Karpas-422 (cell line): Measurements from ENCODE around the gene FAM177A1. TPM values are rescaled to one million over a fixed set of nuclear protein-coding genes. Genes with fewer than 3 reads are reported as not detected.

Experiments
- DNase-seq: peaks from one replicate; pipeline ENCODE4 v3.0.0-alpha.2; 2015
- H2AFZ ChIP-seq: fragments of 200-600 bp; sonication (generic); 2 replicates; pipeline ENCODE4 v1.6.1; 2014; ENCODE audit warnings: antibody characterized with exemption, low read length, mixed read lengths
- H3K27ac ChIP-seq: fragments of 200-600 bp; sonication (generic); 2 replicates; pipeline ENCODE4 v1.5.1; 2014; ENCODE audit warnings: mild to moderate bottlenecking, low read length, moderate library complexity
- H3K27me3 ChIP-seq: fragments of 200-600 bp; sonication (generic); 2 replicates; pipeline ENCODE4 v1.6.1; 2014; ENCODE audit warnings: low read length, mixed read lengths
- H3K36me3 ChIP-seq: fragments of 200-600 bp; sonication (generic); 2 replicates; pipeline ENCODE4 v1.6.1; 2014; ENCODE audit warnings: low read length, mixed read lengths; ENCODE audit not compliant: insufficient read depth
- H3K4me1 ChIP-seq: fragments of 200-600 bp; sonication (generic); 2 replicates; pipeline ENCODE4 v1.6.1; 2014; ENCODE audit warnings: mild to moderate bottlenecking, low read length, mixed read lengths
- H3K4me2 ChIP-seq: fragments of 200-600 bp; sonication (generic); 2 replicates; pipeline ENCODE4 v1.6.1; 2014; ENCODE audit warnings: low read length, low read depth, mild to moderate bottlenecking; ENCODE audit not compliant: poor library complexity, severe bottlenecking
- H3K4me3 ChIP-seq: fragments of 200-600 bp; sonication (generic); 2 replicates; pipeline ENCODE4 v1.5.1; 2014; ENCODE audit warnings: mild to moderate bottlenecking, antibody characterized with exemption, low read length, mixed read lengths
- H3K79me2 ChIP-seq: fragments of 200-600 bp; sonication (generic); 2 replicates; pipeline ENCODE4 v1.6.1; 2014; ENCODE audit warnings: mild to moderate bottlenecking, low read length, mixed read lengths
- H3K9ac ChIP-seq: fragments of 200-600 bp; sonication (generic); 2 replicates; pipeline ENCODE4 v1.6.0; 2014; ENCODE audit warnings: low read length
- H3K9me2 ChIP-seq: fragments of 200-600 bp; sonication (generic), shearing (Covaris generic); replicated peaks from 2 replicates; pipeline ENCODE4 v1.6.0; 2014; ENCODE audit warnings: mild to moderate bottlenecking, low read length, moderate library complexity; ENCODE audit not compliant: insufficient read depth
- H3K9me3 ChIP-seq: fragments of 300-700, 200-600 bp; sonication (generic); 2 replicates; pipeline ENCODE4 v1.6.1; 2014; ENCODE audit warnings: low read length, mixed read lengths
- H4K20me1 ChIP-seq: fragments of 200-600 bp; sonication (generic); 2 replicates; pipeline ENCODE4 v1.6.1; 2014; ENCODE audit warnings: mild to moderate bottlenecking, antibody characterized with exemption, low read length, low read depth; ENCODE audit not compliant: insufficient read depth
- total RNA-seq: library from RNA; depleted of rRNA; stranded (reverse); fragments of >200 nt; shearing (Covaris generic); gene quantifications from 2 replicates; pipeline ENCODE4 v1.2.3, GENCODE V29; 2014; ENCODE audit warnings: low replicate concordance; rRNA removed

The FAM177A1 gene
- total RNA-seq = 35.6 and 39.2 TPM in 2 replicates

DNA sequence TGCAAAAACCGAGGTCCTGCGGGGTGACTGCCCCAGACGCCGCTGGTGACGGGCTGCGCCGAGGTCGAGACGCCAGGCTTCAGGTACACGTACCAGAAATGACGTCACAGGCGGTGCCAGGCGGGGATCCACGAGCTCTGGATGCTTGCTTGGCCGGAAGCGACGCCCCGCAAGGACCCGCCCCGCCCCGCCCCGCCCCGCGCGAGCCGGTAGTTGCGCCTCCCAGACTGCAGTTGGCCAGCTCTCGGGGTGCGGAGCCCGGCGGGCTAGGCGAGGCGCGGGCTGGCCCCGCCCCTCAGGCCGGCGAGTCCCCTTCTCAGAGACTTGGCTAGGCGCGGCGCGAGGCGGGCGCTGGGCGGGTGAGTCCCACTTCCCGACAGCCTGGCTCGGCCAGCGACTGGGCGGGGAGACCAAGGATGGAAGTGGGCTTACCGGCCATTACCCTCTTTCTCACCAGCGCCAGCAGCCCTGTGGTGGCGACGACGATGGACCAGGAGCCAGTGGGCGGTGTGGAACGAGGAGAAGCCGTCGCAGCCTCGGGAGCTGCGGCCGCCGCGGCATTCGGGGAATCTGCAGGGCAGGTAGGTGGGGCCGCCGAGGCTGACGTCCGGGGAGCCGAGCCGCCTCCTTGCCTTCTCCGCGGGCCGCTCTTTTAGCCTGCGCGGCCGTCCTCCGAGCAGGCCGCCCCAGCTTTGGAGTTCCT, at the start of gene FAM177A1:
Gene FAM177A1 (plus strand): TSS at position 225 of the 703 bp plus-strand sequence. CDS start 192 bp downstream, at position 417.
- no peaks in the 10 kb centered on the region for H4K20me1 ChIP-seq
- peak; percentile 100 for DNase-seq
- H3K36me3 ChIP-seq = peaks cover 3% of the 10 kb centered on the region; the same call in 1 of the 2 replicates
- H3K4me2 ChIP-seq = peak within 1 kb of the TSS; percentile 97
- peaks cover 29% of the 10 kb centered on the region for H3K4me1 ChIP-seq
- peak within 1 kb of the TSS; percentile 85 for H2AFZ ChIP-seq
- H3K79me2 ChIP-seq = peaks cover 44% of the 10 kb centered on the region
- H3K27me3 ChIP-seq = no peaks in the 10 kb centered on the region
- H3K9ac ChIP-seq = peak within 1 kb of the TSS; percentile 79
- H3K4me3 ChIP-seq = peak within 1 kb of the TSS; percentile 79
- no peaks in the 10 kb centered on the region for H3K9me2 ChIP-seq
- no peaks in the 10 kb centered on the region for H3K9me3 ChIP-seq
- peak within 1 kb of the TSS; percentile 70 for H3K27ac ChIP-seq

GRCh38 chr14:34997762-34998161, 48.3 kb upstream of the FAM177A1 start:
- H2AFZ ChIP-seq = no peak overlapping the region
- peaks cover 67% of the 10 kb centered on the region for H3K79me2 ChIP-seq
- H3K4me1 ChIP-seq = no peaks in the 10 kb centered on the region
- no peak overlapping the region for H3K9ac ChIP-seq
- no peaks in the 10 kb centered on the region for H4K20me1 ChIP-seq
- H3K4me2 ChIP-seq = no peak overlapping the region
- H3K4me3 ChIP-seq = no peak overlapping the region
- DNase-seq = no peak
- H3K36me3 ChIP-seq = peaks cover 21% of the 10 kb centered on the region
- H3K9me2 ChIP-seq = no peaks in the 10 kb centered on the region
- no peaks in the 10 kb centered on the region for H3K9me3 ChIP-seq
- no peaks in the 10 kb centered on the region for H3K27me3 ChIP-seq
- H3K27ac ChIP-seq = no peak overlapping the region

DNA sequence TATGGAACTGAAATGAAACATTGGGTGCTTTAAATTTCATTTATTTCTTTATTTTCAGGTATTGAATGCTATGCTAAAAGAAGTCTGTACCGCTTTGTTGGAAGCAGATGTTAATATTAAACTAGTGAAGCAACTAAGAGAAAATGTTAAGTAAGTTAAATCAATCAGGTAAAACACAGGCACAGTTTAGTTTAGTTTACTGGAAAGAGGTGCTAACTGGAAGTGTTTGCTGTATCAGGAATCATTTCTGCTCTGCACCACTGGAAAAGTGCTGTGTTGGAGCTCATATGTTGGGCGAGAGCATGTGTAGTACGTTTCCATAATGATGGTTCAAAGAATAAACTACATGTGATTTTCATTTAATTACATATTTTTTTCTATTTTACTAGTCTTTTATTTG, 46.6 kb upstream of the FAM177A1 start:
- Histone ChIP-seq H3K4me3 (no peak overlapping the region), H4K20me1 (no peaks in the 10 kb centered on the region)
- no peak for DNase-seq

GRCh38 chr14:35001621-35002020, 44.5 kb upstream of the FAM177A1 start:
- Histone ChIP-seq H3K9me3 (no peaks in the 10 kb centered on the region), H3K79me2 (peaks cover 38% of the 10 kb centered on the region), H3K9me2 (no peaks in the 10 kb centered on the region), H3K4me3 (no peak overlapping the region), H3K36me3 (peaks cover 37% of the 10 kb centered on the region), H3K4me2 (no peak overlapping the region), H3K27ac (no peak overlapping the region), H3K9ac (no peak overlapping the region), H2AFZ (no peak overlapping the region), H3K27me3 (no peaks in the 10 kb centered on the region), H3K4me1 (no peaks in the 10 kb centered on the region), H4K20me1 (no peaks in the 10 kb centered on the region)
- DNase-seq = no peak

More for the DNA sequence above, 46.6 kb upstream of the FAM177A1 start:
- H3K36me3 ChIP-seq = peaks cover 32% of the 10 kb centered on the region
- H3K4me2 ChIP-seq = no peak overlapping the region
- no peak overlapping the region for H3K27ac ChIP-seq
- H3K79me2 ChIP-seq = peaks cover 56% of the 10 kb centered on the region
- no peaks in the 10 kb centered on the region for H3K27me3 ChIP-seq
- H3K9me2 ChIP-seq = no peaks in the 10 kb centered on the region
- no peaks in the 10 kb centered on the region for H3K4me1 ChIP-seq
- no peak overlapping the region for H3K9ac ChIP-seq
- no peaks in the 10 kb centered on the region for H3K9me3 ChIP-seq
- H2AFZ ChIP-seq = no peak overlapping the region

DNA sequence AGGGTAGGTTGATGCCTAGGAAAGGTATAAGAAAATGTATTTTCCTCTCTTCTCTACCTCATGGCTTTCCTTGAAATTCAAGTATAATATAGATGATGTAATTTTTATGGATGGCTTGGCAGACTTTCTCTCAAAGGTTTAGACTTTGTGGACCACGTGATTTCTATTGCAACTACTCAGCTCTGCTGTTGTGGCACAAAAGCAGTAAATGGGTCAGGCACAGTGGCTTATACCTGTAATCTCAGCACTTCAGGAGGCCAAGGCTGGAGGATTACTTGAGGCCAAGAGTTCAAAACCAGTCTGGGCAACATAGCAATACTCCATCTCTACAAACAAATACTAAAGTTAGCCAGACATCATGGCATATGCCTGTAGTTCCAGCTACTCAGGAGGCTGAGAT, 41.2 kb upstream of the FAM177A1 start:
- Histone ChIP-seq H3K27ac (no peak overlapping the region), H3K4me3 (no peak overlapping the region)

GRCh38 chr14:35016568-35016967, 29.5 kb upstream of the FAM177A1 start:
- no peak overlapping the region for H3K9ac ChIP-seq
- H3K4me3 ChIP-seq = no peak overlapping the region
- H3K36me3 ChIP-seq = peaks cover 67% of the 10 kb centered on the region; the same call in 1 of the 2 replicates
- no peaks in the 10 kb centered on the region for H3K9me2 ChIP-seq
- H2AFZ ChIP-seq = no peak overlapping the region
- DNase-seq = no peak
- no peaks in the 10 kb centered on the region for H3K9me3 ChIP-seq
- no peaks in the 10 kb centered on the region for H3K79me2 ChIP-seq
- no peak overlapping the region for H3K4me2 ChIP-seq
- H4K20me1 ChIP-seq = no peaks in the 10 kb centered on the region
- no peaks in the 10 kb centered on the region for H3K27me3 ChIP-seq
- no peak overlapping the region for H3K27ac ChIP-seq
- no peaks in the 10 kb centered on the region for H3K4me1 ChIP-seq

More for the DNA sequence above, 41.2 kb upstream of the FAM177A1 start:
- Histone ChIP-seq H2AFZ (no peak overlapping the region), H3K4me1 (no peaks in the 10 kb centered on the region), H3K27me3 (no peaks in the 10 kb centered on the region), H3K9me2 (0 out of 2 replicates have a peak, but pooled peaks cover 5% of the 10 kb centered on the region), H3K36me3 (peaks cover 47% of the 10 kb centered on the region), H4K20me1 (no peaks in the 10 kb centered on the region), H3K9ac (no peak overlapping the region), H3K79me2 (peaks cover 21% of the 10 kb centered on the region), H3K9me3 (0 out of 2 replicates have a peak, but pooled peaks cover 3% of the 10 kb centered on the region), H3K4me2 (no peak overlapping the region)
- no peak for DNase-seq

GRCh38 chr14:35020713-35021112, 25.4 kb upstream of the FAM177A1 start:
- peaks cover 62% of the 10 kb centered on the region; the same call in 1 of the 2 replicates for H3K36me3 ChIP-seq

DNA sequence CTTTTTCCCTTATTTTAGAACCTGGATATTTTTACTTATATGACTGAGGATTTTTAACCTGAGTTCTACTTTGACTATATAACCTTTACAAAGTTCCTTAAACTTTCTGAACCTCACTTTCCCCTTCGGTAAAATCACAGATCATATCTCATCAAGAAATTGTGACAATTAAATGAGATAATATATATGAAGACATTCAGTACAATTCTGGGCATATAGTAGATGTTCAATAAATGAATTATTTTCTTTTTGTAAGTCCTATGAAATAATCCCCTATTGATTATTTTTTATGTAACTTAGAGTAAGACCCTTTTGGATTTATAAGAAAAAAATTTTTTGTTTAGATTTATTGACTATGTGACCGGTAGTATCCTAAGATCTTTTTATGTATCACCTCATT, 17.6 kb upstream of the FAM177A1 start:
- Histone ChIP-seq H2AFZ (no peak overlapping the region), H3K36me3 (peaks cover 49% of the 10 kb centered on the region), H3K27me3 (no peaks in the 10 kb centered on the region), H3K9me3 (no peaks in the 10 kb centered on the region), H3K9ac (no peak overlapping the region), H3K9me2 (no peaks in the 10 kb centered on the region), H3K79me2 (no peaks in the 10 kb centered on the region), H3K4me2 (no peak overlapping the region), H4K20me1 (no peaks in the 10 kb centered on the region), H3K27ac (no peak overlapping the region), H3K4me3 (no peak overlapping the region), H3K4me1 (no peaks in the 10 kb centered on the region)
- no peak for DNase-seq

More at GRCh38 chr14:35020713-35021112, 25.4 kb upstream of the FAM177A1 start:
- Histone ChIP-seq H3K27ac (no peak overlapping the region), H3K4me1 (no peaks in the 10 kb centered on the region), H3K9me2 (no peaks in the 10 kb centered on the region), H3K27me3 (no peaks in the 10 kb centered on the region), H3K4me3 (no peak overlapping the region), H2AFZ (no peak overlapping the region), H3K4me2 (no peak overlapping the region), H4K20me1 (no peaks in the 10 kb centered on the region), H3K9me3 (no peaks in the 10 kb centered on the region), H3K79me2 (no peaks in the 10 kb centered on the region), H3K9ac (no peak overlapping the region)
- DNase-seq = no peak
